Chondrocyte (in vitro differentiated cells): ENCODE data around the gene TXNRD3. TPM values are rescaled to one million over a fixed set of nuclear protein-coding genes. Genes with fewer than 3 reads are reported as not detected.

ENCODE experiments used
- DNase-seq: peaks from one replicate; pipeline ENCODE4 v3.0.0; 2021; ENCODE audit warnings: mixed read lengths, low spot score
- H3K27ac Mint-ChIP-seq: one replicate; pipeline ENCODE4 v1.8.0; 2021; ENCODE audit warnings: mild to moderate bottlenecking, moderate library complexity, mixed read lengths; ENCODE audit not compliant: unreplicated experiment
- H3K27me3 Mint-ChIP-seq: 2 replicates; pipeline ENCODE4 v1.8.0; 2021; ENCODE audit warnings: low read depth, mixed read lengths
- H3K36me3 Mint-ChIP-seq: 2 replicates; pipeline ENCODE4 v1.8.0; 2021; ENCODE audit warnings: low read depth, mixed read lengths
- H3K4me1 Mint-ChIP-seq: 2 replicates; pipeline ENCODE4 v1.8.0; 2021; ENCODE audit warnings: low read depth, mild to moderate bottlenecking, mixed read lengths
- H3K4me3 Mint-ChIP-seq: one replicate; pipeline ENCODE4 v1.8.0; 2021; ENCODE audit warnings: mild to moderate bottlenecking, moderate library complexity, mixed read lengths; ENCODE audit not compliant: unreplicated experiment
- H3K9me3 Mint-ChIP-seq: 2 replicates; pipeline ENCODE4 v1.8.0; 2021; ENCODE audit warnings: low read depth, mixed read lengths
- total RNA-seq: library from RNA; stranded (reverse); gene quantifications from 3 replicates; pipeline ENCODE4 v1.2.1, GENCODE V29; 2021
- TF ChIP-seq, protein P1 (sequence below): fragments of 200-600 bp; sonication (generic); IDR thresholded peaks from 2 replicates; pipeline ENCODE4 v1.5.0; 2021; ENCODE audit warnings: antibody characterized with exemption, mild to moderate bottlenecking, moderate library complexity

The TXNRD3 gene
- total RNA-seq, 1 donor from 2014 or later = 14.2 TPM

DNA sequence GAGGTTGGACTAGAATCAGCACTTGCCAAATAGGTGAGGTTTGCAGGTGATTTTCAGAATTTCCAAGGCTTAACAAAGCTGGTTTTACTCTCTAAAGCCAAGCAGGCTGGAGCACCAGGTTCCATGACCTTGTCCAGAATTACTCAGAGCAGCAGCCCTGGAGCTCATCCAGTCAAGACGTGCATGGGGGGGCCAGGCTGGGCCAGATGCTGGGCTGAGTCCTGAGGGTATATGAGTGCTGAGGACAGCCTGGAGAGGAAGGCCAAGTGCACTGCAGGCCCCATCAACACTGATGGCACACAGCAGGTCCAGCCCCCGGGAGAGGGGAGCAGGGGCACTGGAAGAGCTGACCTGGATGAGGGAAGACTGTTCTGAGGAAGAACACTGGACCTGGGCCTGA lies 3.0 kb upstream of the TXNRD3 start:
- Mint-ChIP-seq H3K4me1 (peaks cover 15% of the 10 kb centered on the region), H3K36me3 (no peaks in the 10 kb centered on the region), H3K27me3 (peaks cover 27% of the 10 kb centered on the region), H3K9me3 (peaks cover 9% of the 10 kb centered on the region), H3K4me3 (no peak overlapping the region), H3K27ac (no peak overlapping the region)
- DNase-seq = no peak
- TF ChIP-seq, protein P1, sequence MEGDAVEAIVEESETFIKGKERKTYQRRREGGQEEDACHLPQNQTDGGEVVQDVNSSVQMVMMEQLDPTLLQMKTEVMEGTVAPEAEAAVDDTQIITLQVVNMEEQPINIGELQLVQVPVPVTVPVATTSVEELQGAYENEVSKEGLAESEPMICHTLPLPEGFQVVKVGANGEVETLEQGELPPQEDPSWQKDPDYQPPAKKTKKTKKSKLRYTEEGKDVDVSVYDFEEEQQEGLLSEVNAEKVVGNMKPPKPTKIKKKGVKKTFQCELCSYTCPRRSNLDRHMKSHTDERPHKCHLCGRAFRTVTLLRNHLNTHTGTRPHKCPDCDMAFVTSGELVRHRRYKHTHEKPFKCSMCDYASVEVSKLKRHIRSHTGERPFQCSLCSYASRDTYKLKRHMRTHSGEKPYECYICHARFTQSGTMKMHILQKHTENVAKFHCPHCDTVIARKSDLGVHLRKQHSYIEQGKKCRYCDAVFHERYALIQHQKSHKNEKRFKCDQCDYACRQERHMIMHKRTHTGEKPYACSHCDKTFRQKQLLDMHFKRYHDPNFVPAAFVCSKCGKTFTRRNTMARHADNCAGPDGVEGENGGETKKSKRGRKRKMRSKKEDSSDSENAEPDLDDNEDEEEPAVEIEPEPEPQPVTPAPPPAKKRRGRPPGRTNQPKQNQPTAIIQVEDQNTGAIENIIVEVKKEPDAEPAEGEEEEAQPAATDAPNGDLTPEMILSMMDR = no peak

- Mint-ChIP-seq H3K4me3 (no peak overlapping the region), H3K27ac (no peak overlapping the region), H3K9me3 (peaks cover 9% of the 10 kb centered on the region), H3K36me3 (no peaks in the 10 kb centered on the region), H3K4me1 (peaks cover 15% of the 10 kb centered on the region), H3K27me3 (peaks cover 16% of the 10 kb centered on the region)
- DNase-seq = no peak
- TF ChIP-seq, protein P1 = no peak
Measured at GRCh38 chr3:126656371-126657134, 1.6 kb upstream of the TXNRD3 start.

DNA sequence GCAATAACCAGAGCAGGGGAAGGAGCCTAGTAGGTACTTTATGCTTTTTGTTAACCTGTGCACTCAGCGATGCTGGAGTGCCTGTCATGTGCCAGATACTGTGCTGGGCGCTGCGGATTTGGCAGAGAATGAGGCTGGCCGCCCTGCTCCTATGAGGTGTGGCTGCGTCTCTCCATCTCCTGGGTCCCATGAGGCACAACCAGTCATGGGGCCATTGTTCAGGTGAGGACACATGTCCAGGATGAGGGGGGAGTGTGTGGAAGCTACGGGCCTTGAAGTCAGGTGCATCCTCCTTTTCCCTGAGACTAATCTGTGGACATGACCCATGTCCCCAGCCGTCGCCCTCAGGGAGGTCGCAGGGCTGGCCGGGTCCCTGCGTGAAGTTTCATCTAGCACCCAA lies 963 bp upstream of the TXNRD3 start:
- Mint-ChIP-seq H3K27ac (no peak overlapping the region), H3K27me3 (peaks cover 11% of the 10 kb centered on the region), H3K4me1 (peaks cover 15% of the 10 kb centered on the region), H3K36me3 (no peaks in the 10 kb centered on the region), H3K9me3 (peaks cover 5% of the 10 kb centered on the region), H3K4me3 (no peak overlapping the region)
- DNase-seq = no peak
- TF ChIP-seq, protein P1 = no peak

DNA sequence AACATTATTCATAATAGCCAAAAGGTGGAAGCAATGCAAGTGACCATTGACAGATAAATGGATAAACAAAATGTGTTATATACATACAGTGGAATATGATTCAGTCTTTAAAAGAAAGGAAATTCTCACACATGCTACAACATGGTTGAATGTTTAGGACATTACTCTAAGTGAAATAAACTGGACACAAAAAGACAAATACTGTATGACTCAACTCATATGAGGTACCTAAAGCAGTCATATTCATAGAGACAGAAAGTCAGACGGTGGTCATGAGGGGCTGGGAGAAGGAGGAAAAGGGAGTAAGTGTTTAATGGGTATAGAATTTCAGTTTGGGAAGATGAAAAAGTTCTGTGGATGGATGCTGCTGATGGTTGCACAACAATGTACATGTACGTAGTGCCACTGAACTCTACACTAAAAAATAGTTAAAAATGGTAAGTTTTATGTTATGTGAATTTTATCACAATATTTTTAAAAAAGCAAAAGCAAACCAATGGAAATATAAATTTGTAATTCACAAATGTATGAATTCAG lies 5.3 kb downstream of the TXNRD3 start:
- H3K4me3 Mint-ChIP-seq = no peak overlapping the region
- TF ChIP-seq, protein P1 = no peak
- no peak for DNase-seq
- H3K27me3 Mint-ChIP-seq = no peaks in the 10 kb centered on the region
- no peak overlapping the region for H3K27ac Mint-ChIP-seq
- peaks cover 2% of the 10 kb centered on the region for H3K9me3 Mint-ChIP-seq
- H3K4me1 Mint-ChIP-seq = peaks cover 16% of the 10 kb centered on the region
- peaks cover 7% of the 10 kb centered on the region for H3K36me3 Mint-ChIP-seq

- no peak overlapping the region for H3K4me3 Mint-ChIP-seq
- peaks cover 5% of the 10 kb centered on the region for H3K4me1 Mint-ChIP-seq
- no peak overlapping the region for H3K27ac Mint-ChIP-seq
- DNase-seq = no peak
- H3K27me3 Mint-ChIP-seq = no peaks in the 10 kb centered on the region
- TF ChIP-seq, protein P1 = no peak
- H3K36me3 Mint-ChIP-seq = peaks cover 15% of the 10 kb centered on the region
- H3K9me3 Mint-ChIP-seq = peaks cover 2% of the 10 kb centered on the region
Measured at GRCh38 chr3:126646674-126647073, 8.2 kb downstream of the TXNRD3 start.
